COLO668 (cell line): ENCODE data around the gene INTS7.
"Not testable (repeated sequence)": the region's sequence is repeated elsewhere in the genome, so short reads cannot be mapped to it uniquely, and the experiment has no call there.

Experiments
- DNase-seq: peaks from one replicate; lab custom pipeline; 2025; ENCODE audit not compliant: unreplicated experiment; lab: John Stamatoyannopoulos, UW

Gene INTS7

GRCh38 chr1:211938561-211938997 lies 96.8 kb downstream of the INTS7 start:
- no peak for DNase-seq

- DNase-seq: not testable (repeated sequence)
These were observed 97.9 kb downstream of the INTS7 start for GRCh38 chr1:211937422-211937821.

GRCh38 chr1:211935448-211935970 lies 99.8 kb downstream of the INTS7 start:
- DNase-seq: no peak

GRCh38 chr1:211933946-211934714 lies 101.2 kb downstream of the INTS7 start:
- DNase-seq: no peak

GRCh38 chr1:211932933-211933254 lies 102.5 kb downstream of the INTS7 start:
- DNase-seq: no peak

GRCh38 chr1:211932231-211932932 lies 103.0 kb downstream of the INTS7 start:
- DNase-seq: no peak

GRCh38 chr1:211929683-211930082 lies 105.7 kb downstream of the INTS7 start:
- DNase-seq: no peak

- DNase-seq: peak; percentile 67
These were observed 106.2 kb downstream of the INTS7 start for GRCh38 chr1:211928993-211929637.

GRCh38 chr1:211928290-211928801 lies 107.0 kb downstream of the INTS7 start:
- no peak for DNase-seq

- peak; percentile 90 for DNase-seq
These were observed 110.3 kb downstream of the INTS7 start for GRCh38 chr1:211925016-211925415.

GRCh38 chr1:211924256-211924655 lies 111.1 kb downstream of the INTS7 start:
- no peak for DNase-seq

GRCh38 chr1:211923095-211923494 lies 112.3 kb downstream of the INTS7 start:
- no peak for DNase-seq

- DNase-seq: no peak
These were observed 113.7 kb downstream of the INTS7 start for GRCh38 chr1:211921579-211922095.

- DNase-seq: no peak
These were observed 114.6 kb downstream of the INTS7 start for GRCh38 chr1:211920602-211921226.

GRCh38 chr1:211920141-211920572 lies 115.2 kb downstream of the INTS7 start:
- no peak for DNase-seq

- no peak for DNase-seq
These were observed 116.4 kb downstream of the INTS7 start for GRCh38 chr1:211918843-211919414.

- DNase-seq: not testable (repeated sequence)
These were observed 118.9 kb downstream of the INTS7 start for GRCh38 chr1:211916458-211916857.

- DNase-seq: no peak
These were observed 119.4 kb downstream of the INTS7 start for GRCh38 chr1:211915924-211916323.

GRCh38 chr1:211912844-211913432 lies 122.4 kb downstream of the INTS7 start:
- DNase-seq: no peak

GRCh38 chr1:211912038-211912437 lies 123.3 kb downstream of the INTS7 start:
- no peak for DNase-seq
